Natural killer cell (primary cell): ENCODE results near the gene KRI1. TPM values are rescaled to one million over a fixed set of nuclear protein-coding genes. Genes with fewer than 3 reads are reported as not detected.

Experiments used
- ATAC-seq, 3 donors: fragments of 150-1000 bp in 2 of 3; fragments of 200-7000 bp in 1 of 3; cut with Tn5 transposase; 1 replicate in 1 of 3; 2 replicates in 2 of 3; pipeline ENCODE4 v1.10.0; 2021; ENCODE audit warnings: mild to moderate bottlenecking in 2 of 3, moderate library complexity in 2 of 3
- DNase-seq, 2 donors: peaks; one replicate each; pipeline versions ENCODE4 v3.0.0 to v3.0.0-alpha.2; 2013 to 2021; ENCODE audit warnings: mixed read lengths in 1 of 2
- H3K27ac ChIP-seq: one replicate; pipeline ENCODE4 v1.5.1; 2013; ENCODE audit warnings: mild to moderate bottlenecking, low read length
- H3K27me3 ChIP-seq: one replicate; pipeline ENCODE4 v1.6.1; 2013; ENCODE audit warnings: low read length; ENCODE audit not compliant: control insufficient read depth, insufficient read depth
- H3K36me3 ChIP-seq: one replicate; pipeline ENCODE4 v1.6.1; 2013; ENCODE audit warnings: low read length; ENCODE audit not compliant: control insufficient read depth, insufficient read depth
- H3K4me1 ChIP-seq: one replicate; pipeline ENCODE4 v1.6.1; 2013; ENCODE audit warnings: low read length; ENCODE audit not compliant: control insufficient read depth, insufficient read depth
- H3K4me3 ChIP-seq: one replicate; pipeline ENCODE4 v1.5.1; 2013; ENCODE audit warnings: low read length
- H3K9me3 ChIP-seq: one replicate; pipeline ENCODE4 v1.6.1; 2013; ENCODE audit warnings: low read length; ENCODE audit not compliant: control insufficient read depth, insufficient read depth
- H3K27ac Mint-ChIP-seq, 2 donors: one replicate each; pipeline ENCODE4 v1.8.0; 2022; ENCODE audit warnings: mild to moderate bottlenecking in 2 of 2, mixed read lengths in 2 of 2, moderate library complexity in 1 of 2
- H3K27me3 Mint-ChIP-seq, 2 donors: one replicate each; pipeline ENCODE4 v1.8.0; 2022; ENCODE audit warnings: low read depth in 2 of 2, mixed read lengths in 2 of 2
- H3K36me3 Mint-ChIP-seq: one replicate; pipeline ENCODE4 v1.8.0; 2022; ENCODE audit warnings: mixed read lengths
- H3K4me1 Mint-ChIP-seq, 2 donors: one replicate each; pipeline ENCODE4 v1.8.0; 2022; ENCODE audit warnings: mixed read lengths in 2 of 2
- H3K4me3 Mint-ChIP-seq: one replicate; pipeline ENCODE4 v1.8.0; 2022; ENCODE audit warnings: mild to moderate bottlenecking, moderate library complexity, mixed read lengths
- H3K9me3 Mint-ChIP-seq, 2 donors: one replicate each; pipeline ENCODE4 v1.8.0; 2022; ENCODE audit warnings: mixed read lengths in 2 of 2
- WGBS: methylation state at CpG from one replicate; pipeline ENCODE4 v1.1.7; 2013; ENCODE audit warnings: missing lambda C conversion rate; ENCODE audit not compliant: insufficient coverage; 5-methylcytosine and 5-hydroxymethylcytosine counted together
- intact Hi-C: fragments of 100-400 bp; cut with micrococcal nuclease; formaldehyde crosslinking; loops from one replicate; pipeline ENCODE4 v1.14.2; 2022
- total RNA-seq, 4 donors: library from RNA; stranded (reverse); fragments of 120-200 nt in 1 of 4; gene quantifications; one replicate each; pipeline versions ENCODE4 v1.2.3 to v1.2.4, GENCODE V29; 2013 to 2022
- TF ChIP-seq, protein P1 (sequence below): fragments of 200-600 bp; IDR thresholded peaks from one replicate; pipeline ENCODE4 v1.8.0; 2022; ENCODE audit warnings: antibody characterized with exemption

KRI1 gene
- total RNA-seq, 3 donors from 2014 or later (not counting 1 experiment from before 2014, with no cell fraction given): 36.6 to 53.0 (median 49.5) TPM

DNA sequence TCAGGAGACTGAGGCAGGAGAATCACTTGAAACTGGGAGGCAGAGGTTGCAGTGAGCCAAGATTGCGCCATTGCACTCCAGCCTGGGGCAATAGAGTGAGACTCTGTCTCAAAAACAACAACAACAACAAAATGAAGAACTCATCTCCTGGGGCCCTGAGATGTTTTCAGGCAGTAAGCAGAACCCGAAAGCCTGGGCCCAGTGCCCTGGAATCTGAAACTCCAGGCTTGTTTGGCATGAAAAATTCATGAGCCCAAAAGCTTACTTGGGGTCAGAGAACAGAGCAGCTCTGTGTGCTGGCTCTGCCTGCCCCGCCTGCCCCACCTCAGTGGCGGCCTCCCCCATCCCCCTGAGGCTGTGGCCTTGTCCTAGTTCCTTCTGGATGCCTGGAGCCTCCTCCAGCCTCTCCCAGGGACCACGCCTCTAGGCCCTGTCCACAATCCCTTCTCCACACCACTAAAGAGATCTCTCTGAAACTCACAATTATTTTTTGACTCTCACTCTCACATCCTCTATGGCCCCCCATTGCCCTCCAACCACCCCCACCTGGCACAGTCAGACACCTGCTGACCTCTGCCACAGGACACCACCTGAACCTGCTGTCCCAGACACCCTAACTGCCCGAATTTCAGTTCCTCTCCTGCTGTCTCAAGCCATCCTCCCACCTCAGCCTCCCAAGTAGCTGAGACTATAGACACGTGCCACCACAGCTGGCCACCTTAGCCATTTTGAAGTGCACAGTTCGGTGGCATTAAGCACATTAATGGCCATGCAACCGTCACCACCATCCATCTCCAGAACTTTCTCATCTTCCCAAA is 28.2 kb upstream of the KRI1 start:
- TF ChIP-seq, protein P1, sequence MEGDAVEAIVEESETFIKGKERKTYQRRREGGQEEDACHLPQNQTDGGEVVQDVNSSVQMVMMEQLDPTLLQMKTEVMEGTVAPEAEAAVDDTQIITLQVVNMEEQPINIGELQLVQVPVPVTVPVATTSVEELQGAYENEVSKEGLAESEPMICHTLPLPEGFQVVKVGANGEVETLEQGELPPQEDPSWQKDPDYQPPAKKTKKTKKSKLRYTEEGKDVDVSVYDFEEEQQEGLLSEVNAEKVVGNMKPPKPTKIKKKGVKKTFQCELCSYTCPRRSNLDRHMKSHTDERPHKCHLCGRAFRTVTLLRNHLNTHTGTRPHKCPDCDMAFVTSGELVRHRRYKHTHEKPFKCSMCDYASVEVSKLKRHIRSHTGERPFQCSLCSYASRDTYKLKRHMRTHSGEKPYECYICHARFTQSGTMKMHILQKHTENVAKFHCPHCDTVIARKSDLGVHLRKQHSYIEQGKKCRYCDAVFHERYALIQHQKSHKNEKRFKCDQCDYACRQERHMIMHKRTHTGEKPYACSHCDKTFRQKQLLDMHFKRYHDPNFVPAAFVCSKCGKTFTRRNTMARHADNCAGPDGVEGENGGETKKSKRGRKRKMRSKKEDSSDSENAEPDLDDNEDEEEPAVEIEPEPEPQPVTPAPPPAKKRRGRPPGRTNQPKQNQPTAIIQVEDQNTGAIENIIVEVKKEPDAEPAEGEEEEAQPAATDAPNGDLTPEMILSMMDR: no peak
- peaks cover 52% of the 10 kb centered on the region for H3K4me1 ChIP-seq
- no peak overlapping the region for H3K27ac ChIP-seq
- H3K9me3 ChIP-seq: no peaks in the 10 kb centered on the region
- no peak overlapping the region for H3K4me3 ChIP-seq
- WGBS: 75% methylated on average over 9 of the region's 9 CpGs
- no peaks in the 10 kb centered on the region for H3K27me3 ChIP-seq
- no peaks in the 10 kb centered on the region for H3K36me3 Mint-ChIP-seq
- H3K27me3 Mint-ChIP-seq: no peaks in the 10 kb centered on the region
- ATAC-seq (no peak), DNase-seq (no peak)
- H3K27ac Mint-ChIP-seq: peak overlapping the region; percentile 30 to 86
- no peak overlapping the region for H3K4me3 Mint-ChIP-seq
- no peaks in the 10 kb centered on the region for H3K36me3 ChIP-seq
- peaks cover 17 to 30% of the 10 kb centered on the region in 2 donors for H3K4me1 Mint-ChIP-seq
- H3K9me3 Mint-ChIP-seq: no peaks in the 10 kb centered on the region
- intact Hi-C loops: no loop called here

DNA sequence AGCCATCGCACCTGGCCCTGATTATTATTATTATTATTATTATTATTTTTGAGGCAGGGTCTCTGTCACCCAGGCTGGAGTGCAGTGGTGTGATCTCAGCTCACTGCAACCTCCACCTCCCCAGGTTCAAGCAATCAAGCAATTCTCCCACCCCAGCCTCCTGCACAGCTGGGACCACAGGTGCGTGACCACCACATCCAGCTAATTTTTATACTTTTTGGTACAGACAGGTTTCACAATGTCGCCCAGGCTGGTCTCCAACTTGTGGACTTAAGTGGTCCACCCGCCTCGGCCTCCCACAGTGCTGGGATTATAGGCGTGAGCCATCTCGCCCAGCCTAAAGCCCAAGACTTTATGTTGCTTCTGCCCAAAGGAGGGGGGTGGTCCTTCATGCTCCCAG is 27.3 kb upstream of the KRI1 start:
- no peaks in the 10 kb centered on the region for H3K27me3 ChIP-seq
- no peaks in the 10 kb centered on the region for H3K9me3 Mint-ChIP-seq
- DNase-seq (no peak), ATAC-seq (no peak)
- H3K4me1 ChIP-seq: peaks cover 50% of the 10 kb centered on the region
- H3K36me3 ChIP-seq: no peaks in the 10 kb centered on the region
- H3K9me3 ChIP-seq: no peaks in the 10 kb centered on the region
- H3K4me3 Mint-ChIP-seq: no peak overlapping the region
- TF ChIP-seq, protein P1: no peak
- H3K27ac ChIP-seq: no peak overlapping the region
- H3K4me1 Mint-ChIP-seq: peaks cover 17 to 30% of the 10 kb centered on the region in 2 donors
- no peak overlapping the region for H3K4me3 ChIP-seq
- intact Hi-C loops: no loop called here
- H3K36me3 Mint-ChIP-seq: no peaks in the 10 kb centered on the region
- 90% methylated on average over 6 of the region's 7 CpGs for WGBS
- no peak overlapping the region for H3K27ac Mint-ChIP-seq
- H3K27me3 Mint-ChIP-seq: no peaks in the 10 kb centered on the region

DNA sequence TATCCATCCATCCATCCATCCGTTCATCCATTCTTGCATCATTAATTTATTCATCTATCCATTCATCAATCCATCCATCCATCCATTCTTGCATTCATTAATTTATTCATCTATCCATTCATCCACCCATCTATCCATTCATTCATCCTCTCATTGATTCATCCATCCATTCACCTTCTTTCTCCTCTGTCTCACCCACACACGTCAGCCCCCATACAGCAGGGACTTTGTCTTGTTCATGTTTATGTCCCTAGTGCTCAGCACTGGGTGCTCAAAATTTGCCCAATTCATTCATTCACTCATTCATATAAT is 22.0 kb upstream of the KRI1 start:
- no peaks in the 10 kb centered on the region for H3K9me3 Mint-ChIP-seq
- TF ChIP-seq, protein P1: no peak
- DNase-seq (no peak), ATAC-seq (no peak)
- Histone ChIP-seq H3K4me3 (no peak overlapping the region), H3K27ac (no peak overlapping the region), H3K36me3 (no peaks in the 10 kb centered on the region), H3K9me3 (no peaks in the 10 kb centered on the region), H3K4me1 (peaks cover 19% of the 10 kb centered on the region), H3K27me3 (peaks cover 2% of the 10 kb centered on the region)
- H3K4me1 Mint-ChIP-seq: peaks cover 6 to 12% of the 10 kb centered on the region in 2 donors
- H3K27ac Mint-ChIP-seq: no peak overlapping the region
- H3K4me3 Mint-ChIP-seq: no peak overlapping the region
- intact Hi-C loops: no loop called here
- H3K36me3 Mint-ChIP-seq: no peaks in the 10 kb centered on the region
- H3K27me3 Mint-ChIP-seq: peaks cover 0 to 7% of the 10 kb centered on the region in 2 donors
- WGBS: 97% methylated on average over 2 of the region's 2 CpGs
